Lung microvascular endothelial cell (primary cell): ENCODE results near the gene PRLH. TPM values are rescaled to one million over a fixed set of nuclear protein-coding genes. Genes with fewer than 3 reads are reported as not detected.
A peak's percentile ranks its signal among the peaks of the same experiment; 100 is the strongest.

Experiments used
- DNase-seq, 2 donors: peaks; one replicate each; pipeline versions ENCODE4 v3.0.0 to v3.0.0-alpha.2; 2010; ENCODE audit warnings: low read depth in 2 of 2
- total RNA-seq: library from RNA; depleted of rRNA; stranded (reverse); fragments of >200 nt; gene quantifications from 2 replicates; pipeline ENCODE4 v1.2.1, GENCODE V29; 2014

The PRLH gene
- total RNA-seq, 1 donor from 2014 or later: not detected

- no peak for DNase-seq
Measured at GRCh38 chr2:237564526-237565131, 1.7 kb upstream of the PRLH start.

- no peak for DNase-seq
Measured at GRCh38 chr2:237565974-237566373, 400 bp upstream of the PRLH start.

- no peak for DNase-seq
Measured at GRCh38 chr2:237567276-237568029, 1.1 kb downstream of the PRLH start.

GRCh38 chr2:237568121-237568660 lies 1.8 kb downstream of the PRLH start:
- DNase-seq: no peak

- DNase-seq: no peak
Measured at GRCh38 chr2:237569041-237569440, 2.7 kb downstream of the PRLH start.

- DNase-seq: no peak
Measured at GRCh38 chr2:237569896-237570295, 3.5 kb downstream of the PRLH start.

- no peak for DNase-seq
Measured at GRCh38 chr2:237570776-237571335, 4.5 kb downstream of the PRLH start.

GRCh38 chr2:237571551-237571950 lies 5.2 kb downstream of the PRLH start:
- no peak for DNase-seq

GRCh38 chr2:237572021-237572741 lies 5.8 kb downstream of the PRLH start:
- DNase-seq: peak; percentile 92

GRCh38 chr2:237572742-237573101 lies 6.3 kb downstream of the PRLH start:
- no peak for DNase-seq

- DNase-seq: no peak
Measured at GRCh38 chr2:237573721-237574415, 7.5 kb downstream of the PRLH start.

GRCh38 chr2:237574467-237574866 lies 8.1 kb downstream of the PRLH start:
- no peak for DNase-seq

- peak in 1 of 2 donors; percentile 41 for DNase-seq
Measured at GRCh38 chr2:237574894-237575868, 8.8 kb downstream of the PRLH start.

GRCh38 chr2:237575869-237576862 lies 9.8 kb downstream of the PRLH start:
- DNase-seq: no peak

GRCh38 chr2:237576974-237577373 lies 10.6 kb downstream of the PRLH start:
- no peak for DNase-seq

GRCh38 chr2:237577458-237577857 lies 11.1 kb downstream of the PRLH start:
- DNase-seq: no peak

GRCh38 chr2:237577956-237578870 lies 11.8 kb downstream of the PRLH start:
- no peak for DNase-seq

- no peak for DNase-seq
Measured at GRCh38 chr2:237581326-237581725, 15.0 kb downstream of the PRLH start.
